Left lobe of liver (tissue), 2 donors: ENCODE measurements around the gene SNRNP35. TPM values are rescaled to one million over a fixed set of nuclear protein-coding genes. Genes with fewer than 3 reads are reported as not detected.
"Not testable (repeated sequence)": the region's sequence is repeated elsewhere in the genome, so short reads cannot be mapped to it uniquely, and the experiment has no call there.

Experiments
- ATAC-seq: fragments of 200-7000 bp; cut with Tn5 transposase; one replicate; pipeline ENCODE4 v1.9.1; 2020; ENCODE audit warnings: mild to moderate bottlenecking, moderate library complexity
- DNase-seq: peaks from one replicate; pipeline ENCODE4 v3.0.0-alpha.2; 2020; ENCODE audit warnings: low spot score
- total RNA-seq: library from RNA; stranded (reverse); gene quantifications from one replicate; pipeline ENCODE4 v1.2.1, GENCODE V29; 2021
- donor health status: DM: no; HTN: no; CAD: no; lungs with moderate emphysema.
- donor health status: DM: no; HTN: yes; CAD: no.

Gene SNRNP35, protein sequence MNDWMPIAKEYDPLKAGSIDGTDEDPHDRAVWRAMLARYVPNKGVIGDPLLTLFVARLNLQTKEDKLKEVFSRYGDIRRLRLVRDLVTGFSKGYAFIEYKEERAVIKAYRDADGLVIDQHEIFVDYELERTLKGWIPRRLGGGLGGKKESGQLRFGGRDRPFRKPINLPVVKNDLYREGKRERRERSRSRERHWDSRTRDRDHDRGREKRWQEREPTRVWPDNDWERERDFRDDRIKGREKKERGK
- 7.6 TPM for total RNA-seq

DNA sequence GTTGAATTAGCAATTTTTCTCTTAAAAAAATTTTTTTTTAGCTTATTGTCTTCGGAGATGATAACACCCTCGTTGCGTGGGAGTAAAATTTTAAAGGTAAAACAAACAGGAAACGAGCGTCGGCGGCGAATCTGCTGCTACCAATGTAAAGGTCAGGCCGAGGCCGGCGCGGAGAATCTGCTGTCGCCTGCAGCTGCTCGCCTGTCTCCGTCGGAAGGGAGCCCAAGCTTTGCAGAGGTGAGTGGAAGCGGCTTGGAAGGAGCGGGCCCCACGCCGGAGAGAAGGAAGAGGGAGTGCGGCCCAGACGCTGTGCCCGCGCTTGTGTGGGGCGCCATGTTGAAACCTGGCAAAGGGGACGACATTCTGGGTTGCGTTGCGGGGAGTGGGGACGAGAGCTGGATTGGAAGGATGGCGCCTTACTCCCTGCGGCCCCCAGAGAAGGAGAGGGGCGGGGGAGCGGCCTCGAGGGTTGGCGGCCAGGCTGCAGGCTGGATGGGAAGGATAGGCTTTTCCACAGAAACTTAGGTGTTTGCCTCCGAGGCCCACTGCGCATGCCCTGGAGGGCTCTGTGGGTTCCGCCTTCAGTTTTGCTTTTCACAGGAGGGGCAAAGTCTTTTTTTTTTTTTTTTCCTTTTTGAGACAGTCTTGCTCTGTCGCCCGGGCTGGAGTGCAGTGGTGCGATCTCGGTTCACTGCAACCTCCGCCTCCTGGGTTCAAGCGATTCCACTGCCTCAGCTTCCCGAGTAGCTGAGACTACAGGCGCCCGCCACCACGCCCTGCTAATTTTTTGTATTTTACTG is at the start of gene SNRNP35:
Gene SNRNP35, plus strand, starts transcription at position 160 of the 800 bp plus-strand sequence. CDS start 7,402 bp downstream, outside the sequence.
- DNase-seq (peak; percentile 86), ATAC-seq (peak; percentile 90)

DNA sequence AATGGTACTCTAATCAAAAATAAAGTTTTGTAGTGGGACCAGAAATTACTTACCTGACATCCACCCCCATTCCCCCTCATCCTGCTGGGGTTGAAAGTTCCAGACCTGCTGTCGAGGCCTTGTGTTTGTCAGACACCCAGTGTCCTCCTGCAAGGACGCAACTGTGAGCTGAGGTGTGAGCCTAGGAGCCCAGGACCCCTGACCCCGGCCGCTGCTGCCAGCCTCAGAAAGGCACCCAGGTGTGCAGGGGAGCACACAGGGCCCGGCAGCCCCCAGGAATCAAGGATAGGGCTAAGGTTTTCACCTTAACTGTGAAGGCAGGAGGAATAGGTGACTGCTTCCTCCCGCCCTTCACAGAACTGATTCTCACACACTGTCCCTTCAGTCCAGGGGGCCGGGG is 49.3 kb upstream of the SNRNP35 start:
- DNase-seq, ATAC-seq: not testable (repeated sequence)

DNA sequence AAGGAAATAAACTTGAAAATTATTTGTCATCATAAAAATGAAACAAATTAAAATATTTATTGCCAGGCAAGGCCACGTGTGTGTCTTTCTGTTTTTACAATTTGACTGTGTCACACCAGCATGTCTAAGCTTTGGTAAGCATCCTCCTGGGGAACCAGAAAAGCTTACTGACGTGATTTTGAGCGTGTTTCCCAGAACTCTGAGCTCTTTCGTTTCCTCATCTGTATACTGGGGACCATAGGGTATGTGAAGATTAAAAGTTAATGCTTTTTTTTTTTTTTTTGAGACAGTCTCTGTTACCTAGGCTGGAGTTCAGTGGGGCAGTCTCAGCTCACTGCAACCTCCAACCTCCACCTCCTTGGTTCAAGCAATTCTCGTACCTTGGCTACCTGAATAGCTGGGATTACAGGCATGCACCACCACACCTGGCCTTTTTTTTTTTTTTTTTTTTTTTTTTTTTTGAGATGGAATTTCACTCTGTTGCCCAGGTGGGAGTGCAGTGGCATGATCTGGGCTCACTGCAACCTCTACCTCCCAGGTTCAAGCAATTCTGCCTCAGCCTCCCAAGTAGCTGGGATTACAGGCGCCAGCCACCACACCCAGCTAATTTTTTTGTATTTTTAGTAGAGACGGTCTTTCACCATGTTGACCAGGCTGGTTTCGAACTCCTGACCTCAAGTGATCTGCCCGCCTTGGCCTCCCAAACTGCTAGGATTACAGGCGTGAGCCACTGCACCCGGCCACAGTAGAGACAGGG is 48.5 kb upstream of the SNRNP35 start:
- not testable (repeated sequence) for DNase-seq
- ATAC-seq = peak; percentile 17

DNA sequence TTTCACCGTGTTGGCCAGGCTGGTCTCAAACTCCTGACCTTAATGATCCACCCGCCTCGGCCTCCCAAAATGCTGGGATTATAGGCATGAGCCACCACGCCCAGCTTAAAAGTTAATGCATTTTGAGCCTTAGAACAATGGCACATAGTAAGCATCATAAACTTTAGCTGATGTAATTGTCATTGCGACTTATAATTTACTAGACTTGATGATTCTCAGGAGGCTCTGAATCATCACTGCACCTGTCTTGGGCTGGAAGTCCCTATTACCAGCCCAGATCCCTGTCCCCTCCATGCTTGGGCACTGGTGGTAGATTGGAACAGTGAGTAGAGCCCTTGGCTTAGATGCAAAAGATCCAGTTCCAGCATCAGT is 47.9 kb upstream of the SNRNP35 start:
- ATAC-seq (no peak), DNase-seq (no peak)

DNA sequence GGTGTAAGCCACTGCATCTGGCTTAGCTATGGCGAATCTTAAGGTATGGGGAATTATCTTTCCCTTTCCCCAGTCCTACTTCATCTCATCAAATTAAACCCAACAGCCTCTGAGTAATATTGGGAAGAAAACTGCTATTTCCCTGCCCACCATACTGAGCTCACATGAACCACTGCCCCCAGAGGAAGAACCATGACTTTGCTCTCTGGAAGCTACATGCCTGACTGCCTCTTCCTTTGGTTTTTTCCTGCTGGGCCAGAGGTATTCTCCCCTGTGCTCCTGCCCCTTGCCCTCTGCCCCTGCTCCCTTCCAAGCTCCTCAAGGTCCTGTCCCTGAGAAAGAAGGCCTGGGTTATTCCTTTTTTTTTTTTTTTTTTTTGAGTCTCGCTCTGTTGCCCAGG is 36.6 kb upstream of the SNRNP35 start:
- ATAC-seq (no peak), DNase-seq (no peak)

DNA sequence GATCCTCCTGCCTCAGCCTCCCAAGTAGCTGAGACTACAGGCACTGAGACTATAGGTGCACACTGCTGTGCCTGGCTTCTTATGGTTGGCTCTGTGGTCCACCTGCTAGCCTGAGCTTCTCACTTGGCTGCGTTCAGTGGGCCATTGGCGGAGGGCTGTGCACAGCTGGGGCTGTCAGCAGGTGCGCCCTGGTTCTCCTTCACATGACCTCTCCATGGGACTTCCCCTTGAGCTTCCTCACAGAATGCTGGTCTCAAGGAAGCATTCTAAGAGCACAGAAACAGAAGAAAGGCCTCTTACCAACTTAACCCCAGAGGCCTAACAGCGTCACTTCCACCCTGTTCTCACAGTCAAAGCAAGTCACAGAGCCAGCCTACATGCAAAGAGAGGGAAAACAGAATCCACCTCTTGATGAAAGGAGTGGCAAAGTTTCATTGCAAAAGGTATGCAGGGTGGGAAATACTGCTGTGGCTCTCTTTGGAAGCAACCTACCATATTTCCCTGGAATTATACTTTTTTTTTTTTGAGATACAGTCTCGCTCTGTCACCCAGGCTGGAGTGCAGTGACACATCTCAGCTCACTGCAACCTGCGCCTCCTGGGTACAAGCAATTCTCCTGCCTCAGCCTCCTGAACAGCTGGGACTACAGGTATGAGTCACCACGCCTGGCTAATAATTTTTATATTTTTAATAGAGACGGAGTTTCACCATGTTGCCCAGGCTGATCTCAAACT is 30.7 kb upstream of the SNRNP35 start:
- DNase-seq (no peak), ATAC-seq (no peak)

DNA sequence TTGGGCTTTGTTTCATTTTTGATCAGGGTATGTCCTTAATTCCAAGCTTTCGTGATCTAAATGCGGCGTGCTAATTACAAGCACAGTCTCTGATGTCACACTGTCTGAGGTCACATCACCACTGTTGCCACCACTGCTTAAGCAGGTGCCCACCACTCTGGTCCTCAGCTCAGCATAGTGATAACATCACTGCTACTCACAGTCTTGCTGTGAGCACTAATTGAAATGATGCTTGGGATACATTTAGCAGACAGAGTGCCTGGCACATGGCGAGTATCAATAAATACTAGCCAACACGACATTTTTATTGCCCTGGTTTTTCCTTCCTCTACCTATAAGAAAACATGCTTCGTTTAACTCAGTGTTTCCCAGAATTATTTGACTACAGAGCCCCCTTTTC is 29.3 kb upstream of the SNRNP35 start:
- ATAC-seq = no peak
- DNase-seq = no peak

DNA sequence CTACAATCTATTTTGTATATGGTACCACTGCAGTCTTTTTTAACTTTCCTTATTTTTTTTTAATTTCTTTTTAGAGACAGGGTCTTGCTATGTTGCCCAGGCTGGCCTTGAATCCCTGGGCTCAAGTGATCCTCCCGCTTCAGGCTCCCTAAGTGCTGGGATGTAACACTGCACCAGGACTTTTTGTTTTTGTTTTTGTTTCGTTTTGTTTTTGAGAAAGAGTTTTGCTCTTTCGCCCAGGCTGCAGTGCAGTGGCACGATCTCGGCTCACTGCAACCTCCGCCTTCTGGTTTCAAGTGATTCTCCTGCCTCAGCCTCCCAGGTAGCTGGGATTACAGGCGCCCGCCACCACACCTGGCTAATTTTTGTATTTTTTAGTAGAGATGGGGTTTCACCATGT is 28.8 kb upstream of the SNRNP35 start:
- not testable (repeated sequence) for DNase-seq, ATAC-seq

DNA sequence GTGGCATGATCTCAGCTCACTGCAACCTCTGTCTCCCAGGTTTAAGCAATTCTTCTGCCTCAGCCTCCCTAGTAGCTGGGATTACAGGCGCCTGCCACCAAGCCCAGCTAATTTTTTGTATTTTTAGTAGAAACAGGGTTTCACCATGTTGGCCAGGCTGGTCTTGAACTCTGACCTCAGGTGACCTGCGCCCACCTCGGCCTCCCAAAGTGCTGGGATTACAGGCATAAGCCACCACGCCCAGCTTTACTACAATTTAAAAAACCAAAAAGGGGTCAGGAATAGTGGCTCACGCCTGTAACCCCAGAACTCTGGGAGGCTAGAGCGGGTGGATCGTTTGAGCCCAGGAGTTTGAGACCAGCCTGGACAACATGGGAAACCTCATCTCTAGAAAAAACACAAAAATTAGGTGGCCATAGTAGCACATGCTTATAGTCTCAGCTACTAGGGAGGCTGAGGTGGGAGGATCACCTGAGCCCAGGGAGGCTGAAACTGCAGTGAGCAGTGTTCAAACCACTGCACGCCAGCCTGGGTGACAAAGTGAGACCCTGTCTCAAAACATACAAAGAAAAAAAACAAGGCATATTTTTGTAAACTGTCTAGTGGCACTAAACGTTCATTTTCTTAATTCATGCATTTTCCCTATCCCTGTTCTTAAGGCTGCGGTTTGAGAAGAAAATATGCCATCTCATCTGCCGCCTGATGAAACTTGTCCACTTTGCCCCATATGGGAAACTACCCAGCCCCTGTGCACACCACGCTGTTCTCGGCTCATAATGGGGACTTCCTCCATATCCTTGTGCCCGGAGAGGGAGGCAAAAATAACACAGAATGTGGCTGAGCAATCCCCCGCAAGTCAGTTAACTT is 25.8 kb upstream of the SNRNP35 start:
- DNase-seq, ATAC-seq: not testable (repeated sequence)

DNA sequence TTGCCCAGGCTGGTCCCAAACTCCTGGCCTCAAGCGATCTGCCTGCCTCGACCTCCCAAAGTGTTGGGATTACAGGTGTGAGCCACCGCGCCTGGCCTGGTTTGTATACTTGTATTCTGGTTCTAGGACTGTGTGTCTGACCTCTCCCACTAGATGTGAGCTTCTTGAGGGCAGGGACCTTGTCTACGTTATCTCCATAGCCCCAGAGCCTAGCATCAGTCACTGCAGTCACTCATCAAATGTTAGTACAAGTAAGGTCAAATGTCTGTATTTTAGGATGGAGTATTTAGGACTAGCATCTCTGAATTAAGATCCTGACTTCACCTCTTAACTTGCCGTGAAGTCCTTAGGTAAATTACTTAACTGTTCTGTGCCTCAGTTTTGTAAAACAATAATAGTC is 24.3 kb upstream of the SNRNP35 start:
- DNase-seq = no peak
- ATAC-seq = no peak

DNA sequence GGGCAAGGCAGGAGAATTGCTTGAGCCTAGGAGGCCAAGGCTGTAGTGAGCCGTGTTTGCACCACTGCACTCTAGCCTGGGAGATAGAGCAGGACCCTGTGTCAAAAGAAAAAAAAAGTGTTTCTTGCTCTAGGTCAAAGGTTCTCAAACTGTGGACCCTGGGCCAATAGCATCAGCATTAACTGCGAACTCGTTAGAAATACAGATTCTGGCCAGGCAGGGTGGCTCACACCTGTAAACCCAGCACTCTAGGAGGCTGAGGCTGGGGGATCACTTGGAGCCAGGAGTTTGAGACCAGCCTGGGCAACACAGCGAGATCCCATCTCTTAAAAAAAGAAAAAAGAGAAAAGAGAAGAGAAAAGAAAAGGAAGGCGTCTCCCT is 22.3 kb upstream of the SNRNP35 start:
- DNase-seq = no peak
- ATAC-seq = peak; percentile 21

DNA sequence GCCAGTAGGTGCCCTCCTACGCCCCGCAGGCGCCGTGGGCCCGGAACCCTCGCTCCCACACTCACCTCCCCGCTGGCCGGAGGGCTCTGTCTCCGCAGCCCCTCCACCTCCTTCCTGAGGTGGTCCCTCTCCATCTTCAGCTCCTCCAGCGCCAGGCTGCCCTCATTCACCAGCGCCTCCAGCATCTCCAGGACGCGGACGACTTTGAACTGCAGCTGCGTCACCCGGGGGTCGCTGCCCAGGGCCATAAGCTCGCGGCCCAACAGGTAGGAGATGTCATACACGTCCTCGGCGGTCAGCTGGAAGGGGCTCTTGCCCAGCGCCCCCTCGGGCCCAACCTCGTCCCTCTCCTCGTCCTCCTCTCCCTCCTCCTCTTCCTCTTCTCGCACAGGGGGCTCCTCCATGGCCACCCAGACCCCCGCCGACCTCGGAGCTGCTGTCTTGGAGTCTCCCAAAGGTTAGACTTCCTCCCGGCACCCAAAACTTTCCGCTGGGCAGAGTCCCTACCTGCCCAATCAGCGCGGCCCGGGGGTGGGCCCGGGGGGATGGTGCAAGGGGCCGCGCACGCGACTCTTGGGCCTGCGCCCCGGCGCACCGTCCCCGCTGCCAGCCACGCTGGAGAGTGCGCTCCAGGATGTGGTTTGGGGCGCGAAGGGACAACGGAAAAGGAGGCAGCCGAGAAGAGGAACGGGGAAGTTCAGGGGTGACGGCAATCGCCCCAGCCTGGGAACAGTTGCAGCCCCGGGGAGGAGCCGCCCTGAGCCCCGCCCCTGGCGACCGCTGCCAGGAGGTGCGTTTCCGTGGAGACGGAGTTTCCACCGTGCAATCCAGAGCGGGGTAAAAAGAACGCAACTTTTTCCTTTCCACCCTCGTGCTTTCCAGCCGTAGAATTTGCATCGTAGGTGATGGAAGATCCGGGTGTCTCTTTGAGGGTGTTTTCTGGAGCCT is 21.6 kb upstream of the SNRNP35 start, which contains the start of gene RILPL2:
Gene RILPL2, minus strand, starts transcription at position 668 of the 948 bp plus-strand sequence. Its CDS starts 264 bp downstream, at position 404.
- ATAC-seq (peak; percentile 95), DNase-seq (peak; percentile 92)

DNA sequence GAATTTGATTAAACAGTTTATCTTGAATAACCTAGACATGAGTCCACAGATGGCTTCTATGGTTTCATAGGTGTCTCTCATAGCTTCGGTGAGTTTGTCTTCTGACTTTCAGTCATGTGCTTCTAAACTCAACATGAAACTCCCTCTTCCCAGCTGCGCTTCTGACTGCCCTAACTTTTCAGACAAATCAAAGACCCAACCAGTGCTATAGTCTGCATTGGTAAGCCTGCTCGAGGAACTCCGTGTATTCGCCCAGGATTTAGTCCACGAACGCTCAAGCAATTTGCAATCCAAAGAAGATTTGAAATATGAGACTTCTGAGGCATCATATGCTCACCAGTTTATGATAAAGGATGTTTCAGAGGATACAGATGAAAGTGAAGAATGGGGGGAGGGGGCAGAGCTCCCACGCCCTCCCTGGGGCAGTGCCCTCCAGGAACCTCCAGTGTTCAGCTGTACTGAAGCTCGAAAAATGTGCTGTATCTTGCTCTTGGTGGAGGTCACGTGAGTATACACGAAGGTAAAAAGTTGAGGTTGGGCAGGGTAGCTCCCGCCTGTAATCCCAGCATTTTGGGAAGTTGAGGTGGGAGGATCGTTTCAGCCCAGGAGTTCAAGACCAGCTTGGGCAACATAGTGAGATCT is 16.3 kb upstream of the SNRNP35 start:
- DNase-seq (no peak), ATAC-seq (no peak)

DNA sequence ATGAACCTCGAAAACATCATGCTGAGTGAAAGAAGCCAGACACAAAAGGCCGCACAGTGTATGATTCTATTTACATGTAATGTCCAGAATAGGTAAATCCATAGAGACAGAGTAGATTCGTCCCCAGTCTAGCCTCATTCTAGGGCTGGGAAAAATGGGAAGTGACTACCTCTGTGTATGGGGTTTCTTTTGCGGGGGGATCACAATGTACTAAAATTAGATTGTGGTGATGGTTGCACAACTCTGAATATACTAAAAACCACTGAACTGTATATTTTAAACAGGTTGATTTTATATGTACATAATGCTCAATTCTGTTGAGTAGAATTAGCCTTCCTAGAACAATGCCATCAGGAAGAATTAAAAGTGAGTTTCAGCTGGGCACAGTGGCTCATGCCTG is 15.2 kb upstream of the SNRNP35 start:
- DNase-seq = no peak
- no peak for ATAC-seq

DNA sequence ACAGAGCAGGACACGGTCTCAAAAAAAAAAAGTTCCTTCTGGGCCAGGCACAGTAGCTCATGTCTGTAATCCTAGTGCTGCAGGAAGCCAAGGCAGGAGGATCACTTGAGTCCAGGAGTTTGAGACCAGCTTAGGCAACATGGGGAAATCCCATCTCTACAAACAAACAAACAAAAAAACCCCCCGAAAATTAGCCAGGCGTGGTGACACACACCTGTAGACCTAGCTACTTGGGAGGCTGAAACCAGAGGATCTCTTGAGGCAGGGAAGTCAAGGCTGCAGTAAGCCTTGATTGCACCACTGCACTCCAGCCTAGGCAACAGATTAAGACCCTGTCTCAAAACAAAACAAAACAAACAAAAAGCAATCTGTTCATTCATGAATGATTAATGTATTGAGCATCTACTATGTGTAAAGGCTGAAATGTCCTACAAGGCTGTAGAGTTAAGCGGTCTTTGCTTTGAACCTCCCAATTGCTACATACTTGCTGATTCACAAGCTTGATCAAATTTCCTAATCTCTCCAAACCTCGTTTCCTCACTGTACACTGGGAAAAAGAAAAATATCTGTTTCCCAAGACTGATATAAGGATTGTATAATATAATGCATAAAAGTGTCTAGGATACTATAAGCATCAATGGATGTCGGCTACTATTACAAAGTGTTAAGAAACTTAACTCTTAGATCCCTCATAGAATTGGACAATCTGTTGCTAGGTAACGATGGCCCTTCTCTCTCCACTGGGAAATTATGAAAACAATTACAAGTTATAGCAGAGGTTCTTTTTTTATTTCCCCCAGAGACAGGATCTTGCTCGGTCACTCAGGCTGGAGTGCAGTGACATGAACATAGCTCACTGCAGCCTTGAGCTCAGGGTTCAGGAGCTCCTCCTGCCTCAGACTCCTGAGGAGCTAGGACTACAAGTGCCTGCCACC is 13.6 kb upstream of the SNRNP35 start:
- DNase-seq = no peak
- ATAC-seq = no peak

DNA sequence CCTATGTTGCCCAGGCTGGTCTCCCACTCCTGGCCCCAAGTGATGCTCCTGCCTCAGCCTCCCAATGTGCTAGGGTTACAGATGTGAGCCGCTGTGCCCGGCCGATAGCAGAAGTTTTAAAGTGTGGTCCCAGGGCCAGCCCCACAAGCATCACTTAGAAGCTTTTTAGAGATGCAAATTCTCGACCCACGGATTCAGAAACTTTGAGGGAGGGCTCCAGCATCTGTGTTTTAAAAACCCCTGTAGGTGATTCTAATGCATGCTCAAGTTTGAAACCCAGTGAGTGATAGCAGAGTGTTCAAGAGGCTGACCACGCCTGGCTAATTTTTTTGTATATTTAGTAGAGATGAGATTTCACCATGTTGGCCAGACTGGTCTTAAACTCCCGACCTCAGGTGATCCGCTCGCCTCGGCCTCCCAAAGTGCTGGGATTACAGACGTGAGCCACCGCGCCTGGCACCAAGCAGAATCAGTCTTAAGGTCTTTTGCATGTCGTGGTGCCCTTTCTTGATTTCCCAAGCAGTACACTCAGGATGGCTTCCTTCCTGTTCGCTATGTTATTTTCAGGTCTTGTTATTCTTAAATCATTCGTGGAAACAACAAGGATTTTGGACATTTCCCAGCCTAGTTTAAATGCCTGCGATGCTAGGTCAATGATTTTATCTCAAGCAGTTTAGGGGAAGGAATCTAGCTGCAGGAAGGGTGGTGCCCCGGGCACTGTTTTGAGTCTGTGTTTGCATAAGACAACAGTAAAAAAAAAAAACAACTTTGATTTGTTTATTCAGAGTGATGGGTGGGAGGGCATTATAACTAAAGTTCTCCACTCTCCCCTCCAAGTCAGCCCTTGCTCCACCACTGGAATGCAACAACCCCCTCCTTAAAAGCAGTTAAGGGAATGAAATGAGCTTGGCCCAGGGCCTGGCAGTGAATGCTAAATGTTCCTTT is 12.3 kb upstream of the SNRNP35 start:
- ATAC-seq (peak; percentile 33), DNase-seq (no peak)
